HepG2 (cell line): ENCODE measurements around the gene SLC25A43. TPM values are rescaled to one million over a fixed set of nuclear protein-coding genes. Genes with fewer than 3 reads are reported as not detected.

Experiments used
- CBFB ChIP-seq: sonication (generic); formaldehyde crosslinking; IDR thresholded peaks from 2 replicates; pipeline ENCODE4 v1.4.0; 2020; ENCODE audit warnings: missing genetic modification reagents
- ELF3 ChIP-seq: IDR thresholded peaks from 2 replicates; pipeline ENCODE4 v1.6.1; 2016; ENCODE audit warnings: missing genetic modification reagents, missing compliant biosample characterization
- ESRRA ChIP-seq: sonication (generic); formaldehyde crosslinking; IDR thresholded peaks from 2 replicates; pipeline ENCODE4 v1.5.1; 2020; ENCODE audit warnings: mild to moderate bottlenecking, low read depth, missing genetic modification reagents
- ETV6 ChIP-seq: sonication (generic); formaldehyde crosslinking; conservative IDR thresholded peaks from 2 replicates; pipeline ENCODE4 v1.4.0; 2020; ENCODE audit warnings: missing genetic modification reagents
- HHEX ChIP-seq: IDR thresholded peaks from 2 replicates; pipeline ENCODE4 v1.6.1; 2016; ENCODE audit warnings: control low read depth
- ISX ChIP-seq: sonication (generic); formaldehyde crosslinking; conservative IDR thresholded peaks from 2 replicates; pipeline ENCODE4 v1.5.0; 2020; ENCODE audit warnings: missing genetic modification reagents
- MAX ChIP-seq: IDR thresholded peaks from 2 replicates; pipeline ENCODE4 v1.6.1; 2012; ENCODE audit warnings: inconsistent platforms
- MEF2D ChIP-seq: sonication (generic); formaldehyde crosslinking; IDR thresholded peaks from 2 replicates; pipeline ENCODE4 v1.5.1; 2020; ENCODE audit warnings: mild to moderate bottlenecking, missing genetic modification reagents
- MYC ChIP-seq: sonication (generic); formaldehyde crosslinking; IDR thresholded peaks from 2 replicates; pipeline ENCODE4 v1.9.0; 2021; ENCODE audit warnings: missing genetic modification reagents, borderline replicate concordance
- RELA ChIP-seq: sonication (generic); formaldehyde crosslinking; IDR thresholded peaks from 2 replicates; pipeline ENCODE4 v1.4.0; 2020; ENCODE audit warnings: missing genetic modification reagents
- SRY ChIP-seq: sonication (generic); formaldehyde crosslinking; IDR thresholded peaks from 2 replicates; pipeline ENCODE4 v1.8.0; 2022; ENCODE audit warnings: mild to moderate bottlenecking, missing genetic modification reagents
- SSRP1 ChIP-seq: IDR thresholded peaks from 2 replicates; pipeline ENCODE4 v1.6.1; 2016; ENCODE audit warnings: control low read depth
- STAG1 ChIP-seq: sonication (generic); formaldehyde crosslinking; IDR thresholded peaks from 2 replicates; pipeline ENCODE4 v1.4.0; 2020; ENCODE audit warnings: missing genetic modification reagents
- THRA ChIP-seq: sonication (generic); formaldehyde crosslinking; IDR thresholded peaks from 2 replicates; pipeline ENCODE4 v1.4.0; 2020; ENCODE audit warnings: missing genetic modification reagents, borderline replicate concordance
- ZBTB38 ChIP-seq: sonication (generic); formaldehyde crosslinking; IDR thresholded peaks from 2 replicates; pipeline ENCODE4 v1.5.1; 2020; ENCODE audit warnings: mild to moderate bottlenecking, missing genetic modification reagents
- ZFP36L1 ChIP-seq: sonication (generic); formaldehyde crosslinking; IDR thresholded peaks from 2 replicates; pipeline ENCODE4 v1.8.0; 2022; ENCODE audit warnings: mild to moderate bottlenecking, missing genetic modification reagents, moderate library complexity
- ZNF3 ChIP-seq: IDR thresholded peaks from 2 replicates; pipeline ENCODE4 v1.7.0; 2017; ENCODE audit warnings: inconsistent platforms
- ZNF572 ChIP-seq: sonication (generic); formaldehyde crosslinking; IDR thresholded peaks from 2 replicates; pipeline ENCODE4 v1.5.1; 2020; ENCODE audit warnings: mild to moderate bottlenecking, missing genetic modification reagents
- ZNF589 ChIP-seq: sonication (generic); formaldehyde crosslinking; conservative IDR thresholded peaks from 2 replicates; pipeline ENCODE4 v1.8.0; 2022; ENCODE audit warnings: mild to moderate bottlenecking, moderate library complexity, missing genetic modification reagents
- ZNF687 ChIP-seq: sonication (generic); formaldehyde crosslinking; IDR thresholded peaks from 2 replicates; pipeline ENCODE4 v1.5.1; 2020; ENCODE audit warnings: mild to moderate bottlenecking, missing genetic modification reagents, moderate library complexity
- ZNF737 ChIP-seq: sonication (generic); formaldehyde crosslinking; IDR thresholded peaks from 2 replicates; pipeline ENCODE4 v1.5.0; 2020; ENCODE audit warnings: missing genetic modification reagents, mild to moderate bottlenecking, borderline replicate concordance
- polyA plus RNA-seq, 8 experiments: library from polyadenylated mRNA; depleted of rRNA in 3 of 8; stranded (reverse) in 7 of 8; unstranded in 1 of 8; fragments of >200 nt; fragmentation: Illumina TruSeq in 4 of 8; extraction: Trizol in 4 of 8; gene quantifications; 2 replicates each; pipeline versions ENCODE4 v1.2.1 to v1.2.3, GENCODE V29; 2011 to 2016; ENCODE audit warnings: low read depth in 4 of 8, missing spikeins in 1 of 8, mixed read lengths in 1 of 8; ENCODE audit not compliant: insufficient read depth in 1 of 8
- total RNA-seq, 5 experiments: library from RNA; depleted of rRNA; stranded (reverse); fragments of >200 nt; fragmentation: Illumina TruSeq; extraction: Trizol; gene quantifications; 2 replicates each; pipeline ENCODE4 v1.2.3, GENCODE V29; 2016; ENCODE audit warnings: low read depth in 1 of 5
- TF ChIP-seq, protein P1 (sequence below): sonication (generic); formaldehyde crosslinking; IDR thresholded peaks from 2 replicates; pipeline ENCODE4 v1.5.0; 2020; ENCODE audit warnings: mild to moderate bottlenecking, missing genetic modification reagents, moderate library complexity
- TF ChIP-seq, protein P2 (sequence below): IDR thresholded peaks from 2 replicates; pipeline ENCODE4 v1.6.1; 2016; ENCODE audit warnings: missing compliant biosample characterization, missing genetic modification reagents, borderline replicate concordance

Gene SLC25A43
- total and polyA plus RNA-seq, 2 of the 13 experiments (the other 11 are each of a cell fraction or from before 2014, with no cell fraction given): 5.8 to 13.2 TPM

- 0 out of 2 replicates have a peak, but pooled peaks have one; percentile 44 for TF ChIP-seq THRA (CRISPR knock-in tag)
- TF ChIP-seq ZFP36L1 (CRISPR knock-in tag): no peak
- TF ChIP-seq ZNF589 (CRISPR knock-in tag): no peak
- TF ChIP-seq, protein P1, sequence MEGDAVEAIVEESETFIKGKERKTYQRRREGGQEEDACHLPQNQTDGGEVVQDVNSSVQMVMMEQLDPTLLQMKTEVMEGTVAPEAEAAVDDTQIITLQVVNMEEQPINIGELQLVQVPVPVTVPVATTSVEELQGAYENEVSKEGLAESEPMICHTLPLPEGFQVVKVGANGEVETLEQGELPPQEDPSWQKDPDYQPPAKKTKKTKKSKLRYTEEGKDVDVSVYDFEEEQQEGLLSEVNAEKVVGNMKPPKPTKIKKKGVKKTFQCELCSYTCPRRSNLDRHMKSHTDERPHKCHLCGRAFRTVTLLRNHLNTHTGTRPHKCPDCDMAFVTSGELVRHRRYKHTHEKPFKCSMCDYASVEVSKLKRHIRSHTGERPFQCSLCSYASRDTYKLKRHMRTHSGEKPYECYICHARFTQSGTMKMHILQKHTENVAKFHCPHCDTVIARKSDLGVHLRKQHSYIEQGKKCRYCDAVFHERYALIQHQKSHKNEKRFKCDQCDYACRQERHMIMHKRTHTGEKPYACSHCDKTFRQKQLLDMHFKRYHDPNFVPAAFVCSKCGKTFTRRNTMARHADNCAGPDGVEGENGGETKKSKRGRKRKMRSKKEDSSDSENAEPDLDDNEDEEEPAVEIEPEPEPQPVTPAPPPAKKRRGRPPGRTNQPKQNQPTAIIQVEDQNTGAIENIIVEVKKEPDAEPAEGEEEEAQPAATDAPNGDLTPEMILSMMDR (CRISPR knock-in tag): peak; percentile 84
- peak; percentile 70 for TF ChIP-seq ZNF687
- no peak for TF ChIP-seq HHEX
- TF ChIP-seq MAX: peak; percentile 75
- TF ChIP-seq CBFB: no peak
- TF ChIP-seq SSRP1 (CRISPR knock-in tag): no peak
- TF ChIP-seq ZNF572 (CRISPR knock-in tag): peak; percentile 38; the same call in 1 of the 2 replicates
- TF ChIP-seq ELF3 (CRISPR knock-in tag): peak; percentile 20; the same call in 1 of the 2 replicates
- no peak for TF ChIP-seq MEF2D (CRISPR knock-in tag)
- no peak for TF ChIP-seq RELA (CRISPR knock-in tag)
- no peak for TF ChIP-seq ZNF3 (CRISPR knock-in tag)
- no peak for TF ChIP-seq ISX (CRISPR knock-in tag)
- no peak for TF ChIP-seq ZNF737 (CRISPR knock-in tag)
- TF ChIP-seq ETV6 (CRISPR knock-in tag): no peak
- TF ChIP-seq SRY: 0 out of 2 replicates have a peak, but pooled peaks have one; percentile 46
- TF ChIP-seq STAG1 (CRISPR knock-in tag): peak; percentile 66
- TF ChIP-seq ZBTB38 (CRISPR knock-in tag): peak; percentile 48; the same call in 1 of the 2 replicates
- TF ChIP-seq ESRRA (CRISPR knock-in tag): peak; percentile 85
- peak; percentile 56 for TF ChIP-seq MYC
- TF ChIP-seq, protein P2, sequence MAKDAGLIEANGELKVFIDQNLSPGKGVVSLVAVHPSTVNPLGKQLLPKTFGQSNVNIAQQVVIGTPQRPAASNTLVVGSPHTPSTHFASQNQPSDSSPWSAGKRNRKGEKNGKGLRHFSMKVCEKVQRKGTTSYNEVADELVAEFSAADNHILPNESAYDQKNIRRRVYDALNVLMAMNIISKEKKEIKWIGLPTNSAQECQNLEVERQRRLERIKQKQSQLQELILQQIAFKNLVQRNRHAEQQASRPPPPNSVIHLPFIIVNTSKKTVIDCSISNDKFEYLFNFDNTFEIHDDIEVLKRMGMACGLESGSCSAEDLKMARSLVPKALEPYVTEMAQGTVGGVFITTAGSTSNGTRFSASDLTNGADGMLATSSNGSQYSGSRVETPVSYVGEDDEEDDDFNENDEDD (CRISPR knock-in tag): peak; percentile 55; the same call in 1 of the 2 replicates
Measured at GRCh38 chrX:119468551-119469312, 69.6 kb downstream of the SLC25A43 start (continued).
